GM18508 (cell line): ENCODE measurements around the gene PSAPL1.

Experiments used
- ATAC-seq: cut with Tn5 transposase; IDR thresholded peaks from one replicate; pipeline ENCODE4 v1.9.1; 2021; ENCODE audit warnings: moderate number of reproducible peaks; ENCODE audit not compliant: insufficient read depth, unreplicated experiment

Gene PSAPL1

DNA sequence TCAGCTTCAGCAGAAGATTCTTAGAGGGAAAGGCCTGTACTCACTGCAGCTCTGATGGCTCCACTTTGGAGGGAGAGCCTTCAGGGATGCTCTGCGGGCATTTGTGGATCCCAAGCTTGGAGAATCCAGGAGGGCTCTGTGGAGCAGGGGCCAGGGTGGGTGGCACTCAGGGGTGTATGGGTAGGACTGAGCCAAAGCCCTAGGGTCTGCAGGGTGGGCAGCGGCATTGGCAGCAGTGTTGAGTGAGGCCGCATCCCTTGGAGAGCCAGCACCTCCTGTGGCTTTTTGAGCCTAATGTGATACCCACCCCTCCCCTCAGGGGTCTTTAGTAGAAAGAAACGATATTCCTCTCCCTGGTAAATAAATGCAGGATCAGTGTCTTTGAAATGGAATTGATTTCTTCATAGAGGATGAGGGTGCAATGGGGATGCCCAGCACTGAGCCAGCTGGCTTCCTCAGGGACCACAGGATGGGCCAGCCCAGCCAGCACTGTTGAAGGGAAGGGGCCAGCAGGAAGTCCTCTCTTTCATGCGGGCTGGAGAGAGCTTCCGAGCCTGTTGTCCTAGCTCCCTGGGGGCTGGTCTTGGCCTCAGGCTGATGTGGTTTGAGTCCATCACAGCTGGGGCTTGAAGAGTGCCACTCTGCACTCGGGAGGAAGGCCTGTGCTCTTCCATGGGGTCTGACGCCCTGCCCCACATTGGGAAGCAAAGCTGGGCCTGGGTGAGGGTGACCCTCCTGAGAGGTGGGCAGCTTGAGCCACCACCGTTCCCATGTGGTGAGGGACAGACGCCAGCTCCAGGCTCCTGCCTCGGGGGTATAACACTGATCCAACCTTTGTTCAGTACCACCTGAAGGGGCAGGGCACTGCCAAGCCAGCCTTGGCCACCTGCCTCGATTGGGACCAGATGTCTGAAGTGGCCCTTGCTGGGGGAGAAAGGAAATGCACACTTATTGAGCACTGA lies 49.5 kb downstream of the PSAPL1 start:
- no peak for ATAC-seq

- ATAC-seq = no peak
Measured at GRCh38 chr4:7384003-7384928, 50.5 kb downstream of the PSAPL1 start.

DNA sequence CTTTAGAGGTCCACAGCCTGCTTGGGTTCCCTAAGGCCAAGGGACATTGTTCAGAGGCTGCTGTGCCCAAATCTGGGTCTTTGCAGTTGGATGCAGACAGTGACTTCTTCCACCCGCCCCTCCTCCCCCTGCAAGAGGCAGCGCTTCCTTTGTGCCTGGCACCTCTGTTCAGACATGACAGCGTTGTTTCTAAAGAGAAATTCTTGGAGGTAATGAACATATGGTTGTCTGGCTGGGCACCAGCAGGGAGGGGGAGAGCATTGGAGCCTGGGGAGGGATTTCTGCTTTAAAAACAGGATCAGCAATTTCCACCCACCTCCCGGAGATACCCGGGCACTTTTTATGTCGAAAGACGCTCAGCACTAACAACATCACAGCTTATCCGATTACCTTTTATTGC lies 51.5 kb downstream of the PSAPL1 start:
- ATAC-seq = no peak

GRCh38 chr4:7382634-7383014 lies 52.1 kb downstream of the PSAPL1 start:
- ATAC-seq = no peak

- no peak for ATAC-seq
Measured at GRCh38 chr4:7381890-7382633, 52.7 kb downstream of the PSAPL1 start.

DNA sequence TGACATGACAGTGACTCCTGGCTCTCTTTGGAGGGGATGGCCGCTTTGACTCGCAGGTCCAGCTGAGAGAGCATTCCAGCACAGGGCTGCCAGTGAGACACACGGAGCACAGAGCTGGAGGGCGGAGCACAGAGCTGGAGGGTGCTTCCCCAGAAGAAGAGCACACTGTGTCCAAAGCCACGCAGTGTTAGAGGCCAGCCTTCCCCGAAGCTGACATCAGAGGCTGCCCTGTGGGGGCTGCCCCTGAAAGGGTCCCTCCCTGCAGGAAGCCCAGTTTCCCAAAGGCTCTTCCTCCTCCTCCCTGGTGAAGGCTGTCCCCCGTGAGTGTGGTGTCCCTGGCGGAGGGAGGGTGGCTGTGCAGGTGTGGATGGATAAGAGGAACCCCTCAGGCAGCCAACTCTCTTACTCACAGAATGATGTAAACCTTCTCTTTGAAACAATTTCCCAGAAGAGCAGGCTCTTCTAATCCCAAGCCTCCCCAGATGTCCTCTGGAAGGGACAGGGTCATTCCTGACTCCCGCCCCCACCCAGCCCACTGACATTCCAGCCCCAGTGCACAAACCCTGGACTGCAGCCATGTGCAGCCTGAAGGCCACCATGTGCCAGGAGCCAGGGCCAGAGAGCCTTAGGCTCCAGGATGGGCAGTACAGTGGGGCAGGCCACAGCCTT lies 53.4 kb downstream of the PSAPL1 start:
- no peak for ATAC-seq
